Right lobe of liver (tissue), 4 donors: Measurements from ENCODE around the gene PRKCG.
"Not testable (repeated sequence)": the region's sequence is repeated elsewhere in the genome, so short reads cannot be mapped to it uniquely, and the experiment has no call there.

Experiments used
- POLR2A ChIP-seq: fragments of 450-650 bp; IDR thresholded peaks from one replicate; pipeline ENCODE4 v1.6.1; 2017; ENCODE audit warnings: antibody characterized with exemption, mild to moderate bottlenecking
- TF ChIP-seq, protein P1 (sequence below), 4 donors: fragments of 200-600 bp in 3 of 4; fragments of 450-650 bp in 1 of 4; IDR thresholded peaks; one replicate each; pipeline versions ENCODE4 v1.5.1 to v1.8.0; 2016 to 2022; ENCODE audit warnings: antibody characterized with exemption in 4 of 4, mild to moderate bottlenecking in 2 of 4
- donor health status: DM: no; HTN: no; CAD: no.
- donor health status: DM: no; HTN: no; CAD: no.
- donor health status: DM: no; HTN: yes; CAD: no.

DNA sequence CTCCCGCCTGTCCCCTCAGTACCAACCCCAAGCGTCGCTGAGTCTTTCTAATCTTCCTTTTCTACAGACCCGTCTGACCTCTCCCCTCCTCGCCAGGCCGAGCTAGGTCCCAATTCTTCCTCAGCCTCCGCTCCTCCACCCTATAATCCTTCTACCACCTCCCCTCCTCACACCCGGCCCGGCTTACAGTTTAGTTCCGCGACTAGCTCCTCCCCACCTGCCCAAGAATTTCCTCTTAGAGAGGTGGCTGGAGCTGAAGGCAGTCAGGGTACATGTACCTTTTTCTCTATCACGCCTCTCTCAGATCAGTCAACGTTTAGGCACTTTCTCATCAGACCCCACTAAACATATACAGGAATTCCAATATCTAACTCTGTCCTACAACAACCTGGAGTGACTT, 49.1 kb upstream of the PRKCG start:
- not testable (repeated sequence) for TF ChIP-seq POLR2A
- TF ChIP-seq, protein P1, sequence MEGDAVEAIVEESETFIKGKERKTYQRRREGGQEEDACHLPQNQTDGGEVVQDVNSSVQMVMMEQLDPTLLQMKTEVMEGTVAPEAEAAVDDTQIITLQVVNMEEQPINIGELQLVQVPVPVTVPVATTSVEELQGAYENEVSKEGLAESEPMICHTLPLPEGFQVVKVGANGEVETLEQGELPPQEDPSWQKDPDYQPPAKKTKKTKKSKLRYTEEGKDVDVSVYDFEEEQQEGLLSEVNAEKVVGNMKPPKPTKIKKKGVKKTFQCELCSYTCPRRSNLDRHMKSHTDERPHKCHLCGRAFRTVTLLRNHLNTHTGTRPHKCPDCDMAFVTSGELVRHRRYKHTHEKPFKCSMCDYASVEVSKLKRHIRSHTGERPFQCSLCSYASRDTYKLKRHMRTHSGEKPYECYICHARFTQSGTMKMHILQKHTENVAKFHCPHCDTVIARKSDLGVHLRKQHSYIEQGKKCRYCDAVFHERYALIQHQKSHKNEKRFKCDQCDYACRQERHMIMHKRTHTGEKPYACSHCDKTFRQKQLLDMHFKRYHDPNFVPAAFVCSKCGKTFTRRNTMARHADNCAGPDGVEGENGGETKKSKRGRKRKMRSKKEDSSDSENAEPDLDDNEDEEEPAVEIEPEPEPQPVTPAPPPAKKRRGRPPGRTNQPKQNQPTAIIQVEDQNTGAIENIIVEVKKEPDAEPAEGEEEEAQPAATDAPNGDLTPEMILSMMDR (IDR thresholded peaks at IDR 0.05), result not testable (repeated sequence)
